NOMO-1 (cell line): ENCODE data around the gene FBXL14.
"Not testable (repeated sequence)": the region's sequence is repeated elsewhere in the genome, so short reads cannot be mapped to it uniquely, and the experiment has no call there.

Experiments
- DNase-seq, 2 experiments: peaks; one replicate each; lab custom pipeline; 2025; ENCODE audit not compliant: unreplicated experiment in 2 of 2; lab: John Stamatoyannopoulos, UW

The FBXL14 gene

GRCh38 chr12:1574865-1575259 lies 19.5 kb downstream of the FBXL14 start:
- no peak for DNase-seq

- peak in 1 of 2 experiments; percentile 22 for DNase-seq
Measured at GRCh38 chr12:1573960-1574864, 20.2 kb downstream of the FBXL14 start.

DNA sequence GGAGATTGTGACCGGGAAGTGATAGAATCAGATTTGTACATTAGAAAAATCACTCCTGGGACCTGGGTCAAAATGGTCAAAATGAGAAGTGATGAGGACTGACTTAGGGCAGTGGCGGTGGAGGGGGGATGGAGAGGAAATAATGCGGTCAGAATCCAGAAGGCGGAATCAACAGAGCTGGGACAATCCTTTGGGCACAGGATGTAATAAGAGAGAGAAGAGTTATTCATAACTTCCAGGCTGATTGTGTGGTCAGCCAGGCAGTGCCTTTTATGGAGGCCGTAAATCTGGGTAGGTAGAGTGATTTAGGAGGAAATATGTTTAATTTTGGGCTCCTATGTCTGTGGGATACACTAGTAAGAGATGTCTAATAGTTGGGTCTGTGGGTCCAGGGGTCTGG lies 21.6 kb downstream of the FBXL14 start:
- DNase-seq, result no peak

DNA sequence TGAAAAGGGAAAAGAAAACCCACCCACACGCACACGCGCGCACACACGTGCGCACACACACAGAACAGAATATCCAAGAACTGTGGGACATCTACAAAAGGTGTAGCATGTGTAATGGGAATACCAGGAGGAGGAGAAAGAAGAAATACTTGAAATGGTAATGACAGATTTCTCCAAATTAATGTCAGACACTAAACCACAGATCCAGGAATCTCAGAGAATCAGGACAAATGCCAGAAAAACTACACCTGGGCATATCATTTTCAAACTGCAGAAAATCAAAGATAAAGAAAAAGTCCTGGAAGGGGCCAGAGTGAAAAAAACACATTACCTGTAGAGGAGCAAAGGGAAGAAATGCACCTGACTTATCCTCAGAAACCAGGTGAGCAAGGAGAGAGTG lies 26.5 kb downstream of the FBXL14 start:
- DNase-seq, result no peak

DNA sequence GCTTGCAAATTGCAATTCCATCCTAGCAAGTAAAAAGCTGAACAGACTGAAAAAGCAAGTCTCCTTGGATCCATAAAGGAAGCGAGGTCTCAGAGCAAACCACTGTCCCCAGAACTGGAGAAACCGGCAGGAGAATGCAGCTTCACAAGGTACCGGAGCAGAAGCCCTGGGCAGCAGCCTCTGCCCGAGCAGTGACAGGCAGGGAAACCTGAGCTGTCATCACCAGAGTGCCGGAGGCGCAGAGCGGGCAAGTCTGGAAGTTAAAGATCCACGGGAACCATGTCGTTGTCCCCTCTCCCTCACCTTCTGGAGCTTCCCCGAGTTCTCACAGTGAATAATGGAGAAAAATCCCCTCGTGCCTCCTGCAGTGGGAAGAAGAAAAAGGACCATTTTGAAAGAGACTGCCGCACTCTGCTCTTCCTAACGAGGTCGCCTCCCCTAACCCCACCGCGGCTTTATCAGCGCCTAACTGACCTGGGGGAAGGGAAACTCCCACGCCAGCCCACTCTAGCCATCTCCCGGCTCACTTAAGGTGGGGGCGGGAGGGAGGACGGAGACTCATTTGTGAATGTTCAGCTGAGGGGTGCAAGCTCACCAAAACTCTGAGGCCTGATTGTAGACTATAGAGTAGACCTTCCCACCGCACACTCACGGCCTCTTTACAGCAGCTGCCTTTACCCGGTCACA lies 27.8 kb downstream of the FBXL14 start:
- no peak for DNase-seq

GRCh38 chr12:1565172-1565571 lies 29.2 kb downstream of the FBXL14 start:
- no peak for DNase-seq

DNA sequence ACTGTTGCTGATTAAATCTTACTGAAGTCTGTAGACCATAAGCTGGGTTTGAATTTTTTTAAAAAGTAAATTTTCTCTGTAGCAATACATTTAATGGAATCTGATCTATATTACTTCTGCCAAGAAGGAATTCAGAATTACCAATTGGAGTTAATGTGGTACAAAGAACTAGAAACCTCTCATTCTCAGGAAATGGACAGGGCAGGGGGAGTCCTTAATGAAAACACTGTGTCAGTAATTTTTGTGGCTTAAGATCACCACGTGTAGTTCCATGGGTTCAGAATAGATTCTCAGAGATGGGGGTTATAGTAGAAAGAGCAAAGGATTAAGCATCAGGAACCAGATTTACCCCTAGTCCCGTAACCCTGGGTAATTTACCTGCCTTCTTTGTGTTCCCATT lies 30.3 kb downstream of the FBXL14 start:
- no peak for DNase-seq

- DNase-seq, result peak in 1 of 2 experiments; percentile 1
Measured at GRCh38 chr12:1562813-1563407, 31.5 kb downstream of the FBXL14 start.

DNA sequence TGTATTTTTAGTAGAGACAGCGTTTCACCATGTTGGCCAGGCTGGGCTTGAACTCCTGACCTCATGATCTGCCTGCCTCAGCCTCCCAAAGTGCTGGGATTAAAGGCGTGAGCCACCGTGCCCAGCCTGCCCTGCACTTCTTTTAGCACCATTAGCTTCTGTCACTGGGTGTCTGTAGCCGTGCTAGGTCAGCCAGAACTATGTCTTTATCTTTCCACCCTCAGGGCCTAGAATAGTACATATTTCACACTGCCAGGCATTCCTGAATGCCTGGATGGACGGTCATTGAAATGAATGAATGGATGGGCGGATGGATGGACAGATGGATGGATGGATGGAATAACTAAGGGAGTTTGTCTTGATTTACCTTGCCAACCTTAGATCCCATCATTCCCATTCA lies 33.7 kb downstream of the FBXL14 start:
- no peak for DNase-seq

GRCh38 chr12:1559676-1560091 lies 34.7 kb downstream of the FBXL14 start:
- no peak for DNase-seq

DNA sequence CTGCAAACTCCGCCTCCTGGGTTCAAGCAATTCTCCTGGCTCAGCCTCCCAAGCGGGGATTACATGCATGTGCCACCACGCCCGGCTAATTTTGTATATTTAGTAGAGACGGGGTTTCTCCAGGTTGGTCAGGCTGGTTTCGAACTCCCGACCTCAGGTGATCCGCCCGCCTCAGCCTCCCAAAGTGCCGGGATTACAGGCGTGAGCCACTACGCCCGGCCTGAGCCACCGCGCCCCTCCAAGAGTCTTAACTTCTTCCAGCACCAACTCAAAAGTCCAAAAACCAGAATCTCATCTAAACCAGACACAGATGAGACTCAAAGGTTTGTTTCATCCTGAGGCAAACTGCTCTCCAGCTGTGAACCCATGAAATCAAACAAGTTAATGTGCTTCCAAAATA lies 36.3 kb downstream of the FBXL14 start:
- DNase-seq, result not testable (repeated sequence)

- no peak for DNase-seq
Measured at GRCh38 chr12:1553987-1554982, 40.1 kb downstream of the FBXL14 start.

GRCh38 chr12:1553536-1553935 lies 40.8 kb downstream of the FBXL14 start:
- no peak for DNase-seq

DNA sequence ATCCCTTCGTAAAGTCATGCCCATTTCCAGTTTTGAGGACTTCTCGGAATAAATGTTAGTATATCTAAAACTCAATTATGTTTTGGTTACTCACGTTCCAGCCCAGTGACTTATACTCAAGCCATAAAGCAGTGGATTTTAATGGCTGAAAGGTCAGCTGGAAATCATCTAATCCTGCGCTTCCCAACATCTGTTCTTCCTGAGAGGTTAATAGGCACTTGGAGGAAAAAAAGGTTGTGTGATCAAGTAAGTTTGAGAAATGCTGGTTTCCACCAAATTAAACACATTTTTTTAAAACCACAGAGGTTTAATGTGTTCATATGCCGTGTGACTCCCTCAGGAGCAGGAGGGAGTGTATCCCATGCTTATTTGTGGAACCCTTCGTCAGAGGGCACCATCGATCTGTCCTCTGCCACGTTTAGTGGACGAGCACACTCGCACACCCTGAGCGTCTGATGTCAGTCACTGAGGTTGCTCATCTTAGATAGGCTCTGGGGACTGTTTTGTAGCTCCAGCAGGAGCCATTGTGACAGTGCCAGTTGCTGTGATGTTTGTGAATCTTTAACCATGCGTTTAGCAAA lies 41.4 kb downstream of the FBXL14 start:
- no peak for DNase-seq

- DNase-seq, result no peak
Measured at GRCh38 chr12:1552171-1552570, 42.2 kb downstream of the FBXL14 start.

DNA sequence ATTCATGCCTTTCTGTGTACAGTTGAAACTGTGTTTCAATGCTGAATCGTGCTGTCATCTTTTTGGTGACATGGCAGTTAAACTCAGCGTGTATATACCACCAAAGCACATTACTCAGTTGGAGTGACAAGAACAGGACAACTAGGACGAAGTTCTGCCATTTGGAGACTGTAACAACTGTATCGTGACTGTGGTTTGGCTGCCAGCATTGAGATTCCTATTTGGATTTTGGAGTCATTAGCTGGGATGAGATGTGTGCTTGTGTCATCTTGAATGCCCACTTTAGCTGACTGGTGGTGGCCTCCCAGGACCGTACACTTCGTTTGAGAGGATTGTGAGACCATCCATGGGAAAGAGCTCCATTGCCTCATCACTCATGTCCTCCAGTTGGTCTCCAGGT lies 42.9 kb downstream of the FBXL14 start:
- no peak for DNase-seq

DNA sequence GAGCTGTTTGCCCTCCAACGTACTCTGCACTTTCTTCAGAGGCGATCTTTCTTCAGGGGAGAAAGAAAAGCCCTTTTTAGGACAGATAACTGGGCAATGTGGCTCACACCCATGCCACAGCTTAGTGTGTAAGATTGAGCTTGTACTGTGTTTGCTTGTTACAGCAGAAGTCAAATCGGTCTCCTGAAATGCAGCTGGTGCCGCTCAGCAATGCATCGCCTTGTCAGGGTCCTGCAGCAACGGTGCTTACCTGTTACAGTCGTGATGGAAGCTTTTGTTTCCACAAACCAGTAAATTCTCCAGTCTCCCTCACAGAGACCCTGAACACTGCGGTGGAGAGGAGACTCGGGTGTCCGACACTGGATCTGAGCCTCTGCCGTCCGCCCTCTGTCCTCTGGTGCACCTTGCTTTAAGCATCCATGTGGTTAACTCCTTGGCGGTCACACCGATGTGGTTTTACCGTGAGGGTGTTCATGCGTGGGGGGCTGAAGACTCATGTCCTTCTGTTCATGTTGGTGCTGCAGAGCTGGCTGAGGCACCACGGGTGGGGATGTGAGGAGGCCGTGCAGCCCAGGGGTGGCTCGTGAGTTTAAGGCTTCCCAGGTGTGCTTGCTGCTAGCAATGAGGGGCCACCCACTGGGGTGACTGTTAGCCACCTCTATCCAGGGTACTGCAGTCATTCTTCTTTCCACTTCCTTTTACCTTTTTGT lies 47.3 kb downstream of the FBXL14 start:
- DNase-seq, result no peak

GRCh38 chr12:1544996-1545700 lies 49.2 kb downstream of the FBXL14 start:
- peak; percentile 55 to 88 for DNase-seq

GRCh38 chr12:1542599-1542998 lies 51.8 kb downstream of the FBXL14 start:
- peak in 1 of 2 experiments; percentile 23 for DNase-seq
